ENCODE data around the gene IL17REL.

GRCh38 chr22:50022171-50022819 lies 9.7 kb upstream of the IL17REL start:
- TF ChIP-seq CTCF (conservative IDR thresholded peaks at IDR 0.05; ENCODE audit: low read length) (no peak), EZH2phosphoT487 (IDR thresholded peaks at IDR 0.05; ENCODE audit: borderline replicate concordance) (no peak)
